Kidney epithelial cell (primary cell): ENCODE data around the gene CDC42BPA. TPM values are rescaled to one million over a fixed set of nuclear protein-coding genes. Genes with fewer than 3 reads are reported as not detected.

Experiments used
- DNase-seq: peaks from one replicate; pipeline ENCODE4 v3.0.0-alpha.2; 2010; ENCODE audit warnings: low read depth
- H3K27me3 ChIP-seq: 2 replicates; pipeline ENCODE4 v1.6.0; 2011; ENCODE audit warnings: low read length; ENCODE audit not compliant: control insufficient read depth, insufficient read depth
- H3K36me3 ChIP-seq: 2 replicates; pipeline ENCODE4 v1.5.1; 2011; ENCODE audit warnings: low read length; ENCODE audit not compliant: control insufficient read depth, insufficient read depth
- H3K4me3 ChIP-seq: 2 replicates; pipeline ENCODE4 v1.5.1; 2011; ENCODE audit warnings: low read depth, mild to moderate bottlenecking, control low read depth, low read length
- CTCF ChIP-seq: IDR thresholded peaks from 2 replicates; pipeline ENCODE4 v1.5.1; 2011; ENCODE audit warnings: mild to moderate bottlenecking, moderate library complexity, low read length, control low read depth, inconsistent platforms; ENCODE audit not compliant: insufficient read depth, poor library complexity, severe bottlenecking
- total RNA-seq: library from RNA; depleted of rRNA; stranded (reverse); fragments of >200 nt; gene quantifications from 2 replicates; pipeline ENCODE4 v1.2.3, GENCODE V29; 2015

Gene CDC42BPA
- total RNA-seq, 1 donor from 2014 or later: 33.4 TPM

GRCh38 chr1:227070638-227071285 is 247.5 kb downstream of the CDC42BPA start:
- no peak for DNase-seq
- TF ChIP-seq CTCF: no peak
- H3K4me3 ChIP-seq: no peak overlapping the region
- H3K36me3 ChIP-seq: no peaks in the 10 kb centered on the region
- no peaks in the 10 kb centered on the region for H3K27me3 ChIP-seq

- H3K4me3 ChIP-seq: no peak overlapping the region
- no peak for DNase-seq
- no peak for TF ChIP-seq CTCF
- H3K27me3 ChIP-seq: no peaks in the 10 kb centered on the region
- no peaks in the 10 kb centered on the region for H3K36me3 ChIP-seq
Observed at GRCh38 chr1:227069490-227069889, 248.8 kb downstream of the CDC42BPA start.

GRCh38 chr1:227068883-227069282 is 249.4 kb downstream of the CDC42BPA start:
- H3K36me3 ChIP-seq: no peaks in the 10 kb centered on the region
- no peak overlapping the region for H3K4me3 ChIP-seq
- DNase-seq: no peak
- H3K27me3 ChIP-seq: no peaks in the 10 kb centered on the region
- TF ChIP-seq CTCF: no peak

GRCh38 chr1:227066999-227067398 is 251.3 kb downstream of the CDC42BPA start:
- H3K27me3 ChIP-seq: no peaks in the 10 kb centered on the region
- no peak for DNase-seq
- H3K4me3 ChIP-seq: no peak overlapping the region
- no peak for TF ChIP-seq CTCF
- H3K36me3 ChIP-seq: no peaks in the 10 kb centered on the region

GRCh38 chr1:227065311-227065710 is 253.0 kb downstream of the CDC42BPA start:
- Histone ChIP-seq H3K4me3 (no peak overlapping the region), H3K27me3 (no peaks in the 10 kb centered on the region), H3K36me3 (no peaks in the 10 kb centered on the region)
- no peak for TF ChIP-seq CTCF
- DNase-seq: no peak

- H3K4me3 ChIP-seq: no peak overlapping the region
- no peaks in the 10 kb centered on the region for H3K27me3 ChIP-seq
- DNase-seq: no peak
- H3K36me3 ChIP-seq: no peaks in the 10 kb centered on the region
- no peak for TF ChIP-seq CTCF
Observed at GRCh38 chr1:227062306-227062705, 256.0 kb downstream of the CDC42BPA start.
